ENCODE data around the gene TMEM178B.

GRCh38 chr7:141275350-141275749, 201.5 kb downstream of the TMEM178B start:
- TF ChIP-seq CTCF (IDR thresholded peaks at IDR 0.05 in 4 of 5, conservative IDR thresholded peaks at IDR 0.05 in 1 of 5) (no peak), POLR2A (IDR thresholded peaks at IDR 0.05) (no peak)
